HepG2 (cell line): ENCODE data around the gene DAB2IP. TPM values are rescaled to one million over a fixed set of nuclear protein-coding genes. Genes with fewer than 3 reads are reported as not detected.

Experiments used
- ESRRA ChIP-seq: sonication (generic); formaldehyde crosslinking; IDR thresholded peaks from 2 replicates; pipeline ENCODE4 v1.5.1; 2020; ENCODE audit warnings: mild to moderate bottlenecking, low read depth, missing genetic modification reagents
- GATAD2A ChIP-seq: IDR thresholded peaks from 2 replicates; pipeline ENCODE4 v1.6.1; 2016
- HNF4A ChIP-seq: sonication (generic); formaldehyde crosslinking; IDR thresholded peaks from 2 replicates; pipeline ENCODE4 v1.4.0; 2020; ENCODE audit warnings: missing genetic modification reagents
- HOXA9 ChIP-seq: sonication (generic); formaldehyde crosslinking; IDR thresholded peaks from 2 replicates; pipeline ENCODE4 v1.8.1; 2022; ENCODE audit warnings: missing genetic modification reagents, mild to moderate bottlenecking, moderate library complexity, borderline replicate concordance
- KDM1A ChIP-seq: IDR thresholded peaks from 2 replicates; pipeline ENCODE4 v1.6.1; 2016; ENCODE audit warnings: missing compliant biosample characterization
- KDM4B ChIP-seq: sonication (generic); formaldehyde crosslinking; IDR thresholded peaks from 2 replicates; pipeline ENCODE4 v1.4.0; 2020; ENCODE audit warnings: missing genetic modification reagents
- MYC ChIP-seq: sonication (generic); formaldehyde crosslinking; IDR thresholded peaks from 2 replicates; pipeline ENCODE4 v1.9.0; 2021; ENCODE audit warnings: missing genetic modification reagents, borderline replicate concordance
- NR2F6 ChIP-seq, 2 experiments: IDR thresholded peaks; 2 replicates each; pipeline ENCODE4 v1.6.1; 2016; ENCODE audit warnings: antibody characterized with exemption in 1 of 2, mild to moderate bottlenecking in 1 of 2
- RARA ChIP-seq: IDR thresholded peaks from 2 replicates; pipeline ENCODE4 v1.6.1; 2016; ENCODE audit warnings: missing genetic modification reagents, missing compliant biosample characterization
- ZMYM2 ChIP-seq: sonication (generic); formaldehyde crosslinking; IDR thresholded peaks from 2 replicates; pipeline ENCODE4 v1.8.0; 2022; ENCODE audit warnings: mild to moderate bottlenecking, missing genetic modification reagents
- ZNF256 ChIP-seq: sonication (generic); formaldehyde crosslinking; conservative IDR thresholded peaks from 2 replicates; pipeline ENCODE4 v1.4.0; 2020; ENCODE audit warnings: missing genetic modification reagents
- ZNF317 ChIP-seq: sonication (generic); formaldehyde crosslinking; IDR thresholded peaks from 2 replicates; pipeline ENCODE4 v1.5.0; 2020; ENCODE audit warnings: mild to moderate bottlenecking, missing genetic modification reagents
- ZNF383 ChIP-seq: sonication (generic); formaldehyde crosslinking; IDR thresholded peaks from 2 replicates; pipeline ENCODE4 v1.4.0; 2020; ENCODE audit warnings: missing genetic modification reagents, mild to moderate bottlenecking, borderline replicate concordance
- ZNF431 ChIP-seq: sonication (generic); formaldehyde crosslinking; IDR thresholded peaks from 2 replicates; pipeline ENCODE4 v1.9.0; 2022; ENCODE audit warnings: missing genetic modification reagents, low read depth, mild to moderate bottlenecking, borderline replicate concordance
- ZNF510 ChIP-seq: sonication (generic); formaldehyde crosslinking; IDR thresholded peaks from 2 replicates; pipeline ENCODE4 v1.4.0; 2020; ENCODE audit warnings: low read depth, mild to moderate bottlenecking, missing genetic modification reagents
- ZNF569 ChIP-seq: sonication (generic); formaldehyde crosslinking; IDR thresholded peaks from 2 replicates; pipeline ENCODE4 v1.5.0; 2020; ENCODE audit warnings: mild to moderate bottlenecking, missing genetic modification reagents, moderate library complexity, borderline replicate concordance
- ZNF614 ChIP-seq: IDR thresholded peaks from 2 replicates; pipeline ENCODE4 v1.6.1; 2018; ENCODE audit warnings: missing biosample characterization, missing genetic modification reagents, inconsistent platforms, borderline replicate concordance
- polyA plus RNA-seq, 8 experiments: library from polyadenylated mRNA; depleted of rRNA in 3 of 8; stranded (reverse) in 7 of 8; unstranded in 1 of 8; fragments of >200 nt; fragmentation: Illumina TruSeq in 4 of 8; extraction: Trizol in 4 of 8; gene quantifications; 2 replicates each; pipeline versions ENCODE4 v1.2.1 to v1.2.3, GENCODE V29; 2011 to 2016; ENCODE audit warnings: low read depth in 4 of 8, missing spikeins in 1 of 8, mixed read lengths in 1 of 8; ENCODE audit not compliant: insufficient read depth in 1 of 8
- total RNA-seq, 5 experiments: library from RNA; depleted of rRNA; stranded (reverse); fragments of >200 nt; fragmentation: Illumina TruSeq; extraction: Trizol; gene quantifications; 2 replicates each; pipeline ENCODE4 v1.2.3, GENCODE V29; 2016; ENCODE audit warnings: low read depth in 1 of 5
- TF ChIP-seq, protein P1 (sequence below): sonication (generic); formaldehyde crosslinking; IDR thresholded peaks from 2 replicates; pipeline ENCODE4 v1.9.0; 2021; ENCODE audit warnings: mild to moderate bottlenecking, missing genetic modification reagents
- TF ChIP-seq, protein P2 (sequence below): sonication (generic); formaldehyde crosslinking; conservative IDR thresholded peaks from 2 replicates; pipeline ENCODE4 v1.8.0; 2022; ENCODE audit warnings: mild to moderate bottlenecking, moderate library complexity, missing genetic modification reagents
- TF ChIP-seq, protein P3 (sequence below): sonication (generic); formaldehyde crosslinking; IDR thresholded peaks from 2 replicates; pipeline ENCODE4 v1.5.0; 2020; ENCODE audit warnings: mild to moderate bottlenecking, missing genetic modification reagents, moderate library complexity

Gene DAB2IP
- total and polyA plus RNA-seq, 2 of the 13 experiments (the other 11 are each of a cell fraction or from before 2014, with no cell fraction given) = 25.3 to 37.9 TPM

DNA sequence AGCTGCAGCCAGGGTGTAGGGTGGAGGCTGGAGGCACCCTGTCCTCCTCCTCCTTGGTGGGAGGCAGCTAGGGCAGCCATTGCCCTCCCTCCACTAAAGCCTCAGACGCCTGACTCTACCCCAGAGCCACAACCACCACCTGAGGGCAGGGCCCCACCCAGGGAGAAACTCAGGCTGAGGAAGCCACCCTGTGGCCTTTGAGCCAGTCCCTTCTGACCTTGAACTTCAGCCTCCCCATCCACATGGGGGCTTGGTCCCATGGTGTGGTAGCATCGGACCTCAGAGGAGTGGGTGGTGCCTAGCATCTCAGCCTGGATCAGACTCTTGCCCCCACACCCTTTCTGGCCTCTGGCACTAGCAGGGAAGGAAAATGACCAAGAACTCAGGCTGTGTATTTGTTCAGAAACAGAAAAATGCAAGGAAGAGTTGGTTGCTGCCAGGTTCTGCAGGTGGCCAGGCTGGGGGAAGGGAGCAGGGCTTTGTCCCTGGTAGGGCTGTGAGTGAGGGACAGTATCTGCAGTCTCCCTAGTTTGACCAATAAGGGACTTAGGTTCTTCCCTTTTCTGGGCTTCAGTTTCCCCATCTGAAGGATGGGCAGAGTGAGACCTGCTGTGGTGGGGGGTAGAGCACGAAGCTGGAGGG is 3.2 kb downstream of the DAB2IP start (continued):
- no peak for TF ChIP-seq NR2F6 (IDR thresholded peaks at IDR 0.05)
- 0 out of 2 replicates have a peak, but pooled peaks have one; percentile 23 for TF ChIP-seq NR2F6 (CRISPR knock-in tag; IDR thresholded peaks at IDR 0.05)
- 0 out of 2 replicates have a peak, but pooled peaks have one; percentile 64 for TF ChIP-seq ESRRA
- TF ChIP-seq KDM1A (CRISPR knock-in tag) = 0 out of 2 replicates have a peak, but pooled peaks have one; percentile 18
- TF ChIP-seq GATAD2A (CRISPR knock-in tag) = peak; percentile 29; the same call in 1 of the 2 replicates
- TF ChIP-seq, protein P1, sequence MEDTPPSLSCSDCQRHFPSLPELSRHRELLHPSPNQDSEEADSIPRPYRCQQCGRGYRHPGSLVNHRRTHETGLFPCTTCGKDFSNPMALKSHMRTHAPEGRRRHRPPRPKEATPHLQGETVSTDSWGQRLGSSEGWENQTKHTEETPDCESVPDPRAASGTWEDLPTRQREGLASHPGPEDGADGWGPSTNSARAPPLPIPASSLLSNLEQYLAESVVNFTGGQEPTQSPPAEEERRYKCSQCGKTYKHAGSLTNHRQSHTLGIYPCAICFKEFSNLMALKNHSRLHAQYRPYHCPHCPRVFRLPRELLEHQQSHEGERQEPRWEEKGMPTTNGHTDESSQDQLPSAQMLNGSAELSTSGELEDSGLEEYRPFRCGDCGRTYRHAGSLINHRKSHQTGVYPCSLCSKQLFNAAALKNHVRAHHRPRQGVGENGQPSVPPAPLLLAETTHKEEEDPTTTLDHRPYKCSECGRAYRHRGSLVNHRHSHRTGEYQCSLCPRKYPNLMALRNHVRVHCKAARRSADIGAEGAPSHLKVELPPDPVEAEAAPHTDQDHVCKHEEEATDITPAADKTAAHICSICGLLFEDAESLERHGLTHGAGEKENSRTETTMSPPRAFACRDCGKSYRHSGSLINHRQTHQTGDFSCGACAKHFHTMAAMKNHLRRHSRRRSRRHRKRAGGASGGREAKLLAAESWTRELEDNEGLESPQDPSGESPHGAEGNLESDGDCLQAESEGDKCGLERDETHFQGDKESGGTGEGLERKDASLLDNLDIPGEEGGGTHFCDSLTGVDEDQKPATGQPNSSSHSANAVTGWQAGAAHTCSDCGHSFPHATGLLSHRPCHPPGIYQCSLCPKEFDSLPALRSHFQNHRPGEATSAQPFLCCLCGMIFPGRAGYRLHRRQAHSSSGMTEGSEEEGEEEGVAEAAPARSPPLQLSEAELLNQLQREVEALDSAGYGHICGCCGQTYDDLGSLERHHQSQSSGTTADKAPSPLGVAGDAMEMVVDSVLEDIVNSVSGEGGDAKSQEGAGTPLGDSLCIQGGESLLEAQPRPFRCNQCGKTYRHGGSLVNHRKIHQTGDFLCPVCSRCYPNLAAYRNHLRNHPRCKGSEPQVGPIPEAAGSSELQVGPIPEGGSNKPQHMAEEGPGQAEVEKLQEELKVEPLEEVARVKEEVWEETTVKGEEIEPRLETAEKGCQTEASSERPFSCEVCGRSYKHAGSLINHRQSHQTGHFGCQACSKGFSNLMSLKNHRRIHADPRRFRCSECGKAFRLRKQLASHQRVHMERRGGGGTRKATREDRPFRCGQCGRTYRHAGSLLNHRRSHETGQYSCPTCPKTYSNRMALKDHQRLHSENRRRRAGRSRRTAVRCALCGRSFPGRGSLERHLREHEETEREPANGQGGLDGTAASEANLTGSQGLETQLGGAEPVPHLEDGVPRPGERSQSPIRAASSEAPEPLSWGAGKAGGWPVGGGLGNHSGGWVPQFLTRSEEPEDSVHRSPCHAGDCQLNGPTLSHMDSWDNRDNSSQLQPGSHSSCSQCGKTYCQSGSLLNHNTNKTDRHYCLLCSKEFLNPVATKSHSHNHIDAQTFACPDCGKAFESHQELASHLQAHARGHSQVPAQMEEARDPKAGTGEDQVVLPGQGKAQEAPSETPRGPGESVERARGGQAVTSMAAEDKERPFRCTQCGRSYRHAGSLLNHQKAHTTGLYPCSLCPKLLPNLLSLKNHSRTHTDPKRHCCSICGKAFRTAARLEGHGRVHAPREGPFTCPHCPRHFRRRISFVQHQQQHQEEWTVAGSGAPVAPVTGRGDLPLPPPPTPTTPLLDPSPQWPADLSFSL (CRISPR knock-in tag) = no peak
- TF ChIP-seq ZMYM2 (CRISPR knock-in tag) = 0 out of 2 replicates have a peak, but pooled peaks have one; percentile 22
- TF ChIP-seq, protein P2, sequence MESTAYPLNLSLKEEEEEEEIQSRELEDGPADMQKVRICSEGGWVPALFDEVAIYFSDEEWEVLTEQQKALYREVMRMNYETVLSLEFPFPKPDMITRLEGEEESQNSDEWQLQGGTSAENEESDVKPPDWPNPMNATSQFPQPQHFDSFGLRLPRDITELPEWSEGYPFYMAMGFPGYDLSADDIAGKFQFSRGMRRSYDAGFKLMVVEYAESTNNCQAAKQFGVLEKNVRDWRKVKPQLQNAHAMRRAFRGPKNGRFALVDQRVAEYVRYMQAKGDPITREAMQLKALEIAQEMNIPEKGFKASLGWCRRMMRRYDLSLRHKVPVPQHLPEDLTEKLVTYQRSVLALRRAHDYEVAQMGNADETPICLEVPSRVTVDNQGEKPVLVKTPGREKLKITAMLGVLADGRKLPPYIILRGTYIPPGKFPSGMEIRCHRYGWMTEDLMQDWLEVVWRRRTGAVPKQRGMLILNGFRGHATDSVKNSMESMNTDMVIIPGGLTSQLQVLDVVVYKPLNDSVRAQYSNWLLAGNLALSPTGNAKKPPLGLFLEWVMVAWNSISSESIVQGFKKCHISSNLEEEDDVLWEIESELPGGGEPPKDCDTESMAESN (CRISPR knock-in tag) = peak; percentile 73; the same call in 1 of the 2 replicates
- no peak for TF ChIP-seq KDM4B
- 0 out of 2 replicates have a peak, but pooled peaks have one; percentile 19 for TF ChIP-seq MYC (CRISPR knock-in tag)
- no peak for TF ChIP-seq ZNF510 (CRISPR knock-in tag)
- TF ChIP-seq ZNF431 (CRISPR knock-in tag) = no peak
- no peak for TF ChIP-seq ZNF317 (CRISPR knock-in tag)
- TF ChIP-seq RARA (CRISPR knock-in tag) = peak; percentile 35; the same call in 1 of the 2 replicates
- TF ChIP-seq ZNF569 (CRISPR knock-in tag) = no peak
- TF ChIP-seq HOXA9 (CRISPR knock-in tag) = no peak
- TF ChIP-seq, protein P3, sequence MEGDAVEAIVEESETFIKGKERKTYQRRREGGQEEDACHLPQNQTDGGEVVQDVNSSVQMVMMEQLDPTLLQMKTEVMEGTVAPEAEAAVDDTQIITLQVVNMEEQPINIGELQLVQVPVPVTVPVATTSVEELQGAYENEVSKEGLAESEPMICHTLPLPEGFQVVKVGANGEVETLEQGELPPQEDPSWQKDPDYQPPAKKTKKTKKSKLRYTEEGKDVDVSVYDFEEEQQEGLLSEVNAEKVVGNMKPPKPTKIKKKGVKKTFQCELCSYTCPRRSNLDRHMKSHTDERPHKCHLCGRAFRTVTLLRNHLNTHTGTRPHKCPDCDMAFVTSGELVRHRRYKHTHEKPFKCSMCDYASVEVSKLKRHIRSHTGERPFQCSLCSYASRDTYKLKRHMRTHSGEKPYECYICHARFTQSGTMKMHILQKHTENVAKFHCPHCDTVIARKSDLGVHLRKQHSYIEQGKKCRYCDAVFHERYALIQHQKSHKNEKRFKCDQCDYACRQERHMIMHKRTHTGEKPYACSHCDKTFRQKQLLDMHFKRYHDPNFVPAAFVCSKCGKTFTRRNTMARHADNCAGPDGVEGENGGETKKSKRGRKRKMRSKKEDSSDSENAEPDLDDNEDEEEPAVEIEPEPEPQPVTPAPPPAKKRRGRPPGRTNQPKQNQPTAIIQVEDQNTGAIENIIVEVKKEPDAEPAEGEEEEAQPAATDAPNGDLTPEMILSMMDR (CRISPR knock-in tag) = peak; percentile 22; the same call in 1 of the 2 replicates
- no peak for TF ChIP-seq ZNF256
- TF ChIP-seq ZNF614 (CRISPR knock-in tag) = peak; percentile 80; the same call in 1 of the 2 replicates
- TF ChIP-seq HNF4A (CRISPR knock-in tag) = peak; percentile 87
- no peak for TF ChIP-seq ZNF383 (CRISPR knock-in tag)
